ENCODE data around the gene HOXB6. TPM values are rescaled to one million over a fixed set of nuclear protein-coding genes. Genes with fewer than 3 reads are reported as not detected.

HOXB6 gene
- total RNA-seq (2021; ENCODE audit: unreplicated experiment) (64.8 TPM), Bru-seq, nascent RNA (percentile 98 among the genes with signal in this experiment), BruChase-seq, experiment 1, labeled RNA remaining after a 6-hour chase (percentile 95 among the genes with signal in this experiment), BruChase-seq, experiment 2, labeled RNA remaining after a 2-hour chase (percentile 99 among the genes with signal in this experiment)
- 17.5 and 28.9 TPM in 2 replicates for polyA plus RNA-seq (2012)
- long read RNA-seq, partial matches to known transcripts = 25 of 32 reads
- long read RNA-seq, other reads (novel, unspliced or antisense) = 7 of 32 reads

- POLR2A ChIA-PET = interaction anchor here (0.5 to 1.6 kb wide), 5 partner anchors 9 to 556 kb away, joined by 3 to 6 read pairs (median 4); partner anchors contain the start of gene NFE2L1
- ATAC-seq = peak; percentile 35
- Histone ChIP-seq H3K9me3 (ENCODE audit: control insufficient read depth in 1 of 2, insufficient read depth in 1 of 2, low read depth in 1 of 2, low read length in 2 of 2) (no peaks in the 10 kb centered on the region), H3K4me3 (replicated peaks in 1 of 2; ENCODE audit: low read depth in 1 of 2, low read length in 2 of 2) (peak within 1 kb of the TSS; percentile 78 to 87), H3K79me2 (ENCODE audit: insufficient read depth, low read length) (peaks cover 75% of the 10 kb centered on the region), H3K27ac (ENCODE audit: low read depth, low read length) (peak within 1 kb of the TSS; percentile 94), H3K9me2 (ENCODE audit: insufficient read depth) (no peaks in the 10 kb centered on the region), H3K36me3 (ENCODE audit: control insufficient read depth in 1 of 2, insufficient read depth in 2 of 2, low read length in 2 of 2) (peaks cover 0 to 4% of the 10 kb centered on the region in 2 experiments; a peak in 1 of 4 replicates), H3K4me1 (ENCODE audit: control insufficient read depth in 1 of 2, insufficient read depth in 2 of 2, low read length in 2 of 2) (peaks cover 45 to 69% of the 10 kb centered on the region in 2 experiments), H3K27me3 (ENCODE audit: insufficient read depth, low read length) (no peaks in the 10 kb centered on the region), H3K4me2 (ENCODE audit: low read length) (peak within 1 kb of the TSS; percentile 82), H4K20me1 (ENCODE audit: insufficient read depth) (peaks cover 4% of the 10 kb centered on the region; the same call in 1 of the 2 replicates), H3K9ac (ENCODE audit: low read length) (peak within 1 kb of the TSS; percentile 83), H2AFZ (ENCODE audit: low read depth, low read length, poor library complexity, severe bottlenecking) (peak within 1 kb of the TSS; percentile 86)
- CTCF ChIA-PET = interaction anchor here (0.8 to 1.2 kb wide), 2 partner anchors 67 to 344 kb away, joined by 5 to 6 read pairs; no protein-coding TSS in a partner anchor
- intact Hi-C loops (cut with micrococcal nuclease) = no loop called here
- BruUV-seq (replicated peaks) = TSS peak; percentile 73
- TF ChIP-seq CEBPB (IDR thresholded peaks at IDR 0.05; ENCODE audit: low read depth) (no peak), CTCF (IDR thresholded peaks at IDR 0.05 in 2 of 3, conservative IDR thresholded peaks at IDR 0.05 in 1 of 3; ENCODE audit: borderline replicate concordance in 1 of 3, insufficient read depth in 1 of 3, low read depth in 2 of 3, low read length in 2 of 3) (0 out of 6 replicates have a peak, but pooled peaks of 2 of the 3 experiments have one; percentile 8 to 9), POLR2AphosphoS5 (IDR thresholded peaks at IDR 0.05; ENCODE audit: low read depth, low read length) (peak; percentile 98), YY1 (IDR thresholded peaks at IDR 0.05; ENCODE audit: extremely low read depth, insufficient replicate concordance, low read depth, low read length) (peak; percentile 71), POLR2A (IDR thresholded peaks at IDR 0.05; ENCODE audit: borderline replicate concordance, extremely low read depth, insufficient read depth, insufficient read length) (peak; percentile 86)
- TF ChIP-seq, protein P1, sequence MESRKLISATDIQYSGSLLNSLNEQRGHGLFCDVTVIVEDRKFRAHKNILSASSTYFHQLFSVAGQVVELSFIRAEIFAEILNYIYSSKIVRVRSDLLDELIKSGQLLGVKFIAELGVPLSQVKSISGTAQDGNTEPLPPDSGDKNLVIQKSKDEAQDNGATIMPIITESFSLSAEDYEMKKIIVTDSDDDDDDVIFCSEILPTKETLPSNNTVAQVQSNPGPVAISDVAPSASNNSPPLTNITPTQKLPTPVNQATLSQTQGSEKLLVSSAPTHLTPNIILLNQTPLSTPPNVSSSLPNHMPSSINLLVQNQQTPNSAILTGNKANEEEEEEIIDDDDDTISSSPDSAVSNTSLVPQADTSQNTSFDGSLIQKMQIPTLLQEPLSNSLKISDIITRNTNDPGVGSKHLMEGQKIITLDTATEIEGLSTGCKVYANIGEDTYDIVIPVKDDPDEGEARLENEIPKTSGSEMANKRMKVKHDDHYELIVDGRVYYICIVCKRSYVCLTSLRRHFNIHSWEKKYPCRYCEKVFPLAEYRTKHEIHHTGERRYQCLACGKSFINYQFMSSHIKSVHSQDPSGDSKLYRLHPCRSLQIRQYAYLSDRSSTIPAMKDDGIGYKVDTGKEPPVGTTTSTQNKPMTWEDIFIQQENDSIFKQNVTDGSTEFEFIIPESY (IDR thresholded peaks at IDR 0.05; ENCODE audit: extremely low read depth, insufficient replicate concordance, low read length) = peak; percentile 1
- RAD21 ChIA-PET (ENCODE audit: low non-redundant PET in 1 of 2, low total read pairs in 2 of 2, uncharacterized antibody in 2 of 2, unreplicated experiment in 2 of 2) = interaction anchor here (0.7 kb wide), 2 partner anchors 14 to 389 kb away, joined by 3 to 7 read pairs; no protein-coding TSS in a partner anchor
- DNase-seq (ENCODE audit: low read depth, low spot score) = no peak
Measured at GRCh38 chr17:48604770-48605329, at the start of gene HOXB6. TSS of gene HOXB6 (minus strand) at chr17:48604986. CDS start at chr17:48598150, 6,836 bp downstream.
